HK-2 (cell line): ENCODE results near the gene PTPRN2.
"Not testable (repeated sequence)": the region's sequence is repeated elsewhere in the genome, so short reads cannot be mapped to it uniquely, and the experiment has no call there.

Experiments
- DNase-seq: peaks from one replicate; pipeline ENCODE4 v3.0.0-alpha.2; 2018; ENCODE audit not compliant: unreplicated experiment

The PTPRN2 gene

DNA sequence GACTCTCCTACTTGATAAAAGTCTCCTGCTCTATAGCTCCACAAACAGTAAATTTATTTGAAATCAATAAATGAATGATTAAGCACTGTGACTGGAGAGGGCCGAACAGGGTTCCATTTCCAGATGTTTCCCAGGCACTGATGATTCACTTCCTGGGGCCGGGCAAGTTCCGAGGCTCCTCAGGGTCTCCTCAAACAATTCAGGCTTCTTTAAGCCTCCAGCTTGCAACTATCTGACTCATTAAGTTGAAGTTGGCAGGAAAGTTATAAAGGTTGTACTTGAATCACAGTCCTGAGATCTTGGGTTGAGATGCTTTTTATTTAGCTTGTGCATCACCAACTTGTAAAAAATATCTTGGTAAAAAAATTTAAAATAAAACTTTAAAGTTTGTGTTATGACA, 637.9 kb downstream of the PTPRN2 start:
- DNase-seq = no peak

GRCh38 chr7:157947504-157947903, 640.1 kb downstream of the PTPRN2 start:
- no peak for DNase-seq

DNA sequence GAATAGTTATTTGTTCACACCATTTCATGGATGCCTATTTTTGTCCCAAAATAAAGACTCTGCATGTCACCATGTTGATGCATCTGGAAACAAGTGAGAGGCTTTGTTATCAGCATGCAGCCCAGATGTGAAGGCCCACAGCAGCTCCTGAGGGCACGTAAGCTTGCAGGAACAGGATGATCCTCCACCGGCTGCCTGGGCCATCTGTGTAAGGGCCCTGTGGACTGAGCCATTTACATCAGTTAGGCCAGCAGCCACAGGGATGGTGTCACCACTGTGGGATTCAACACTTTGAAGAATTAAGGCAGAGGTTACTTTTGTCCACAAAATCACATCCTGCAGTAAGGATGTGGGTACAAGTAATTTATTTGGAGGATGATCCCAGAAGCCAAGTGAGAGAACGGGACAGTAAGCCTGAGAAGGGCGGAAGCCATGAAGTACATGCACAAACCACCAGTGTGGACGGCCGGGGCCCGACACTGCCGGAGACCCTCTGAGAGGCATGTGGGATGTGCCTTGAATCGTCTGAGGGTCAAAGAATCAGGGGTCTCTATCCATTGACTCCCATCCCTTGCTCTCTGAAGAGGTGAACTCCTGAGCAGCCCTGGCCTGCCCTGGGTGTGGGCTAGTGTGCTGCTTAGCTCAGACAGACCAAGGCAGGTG, 641.1 kb downstream of the PTPRN2 start:
- DNase-seq = no peak

GRCh38 chr7:157945401-157945800, 642.2 kb downstream of the PTPRN2 start:
- no peak for DNase-seq

- DNase-seq = no peak
Measured at GRCh38 chr7:157944734-157945291, 642.8 kb downstream of the PTPRN2 start.

DNA sequence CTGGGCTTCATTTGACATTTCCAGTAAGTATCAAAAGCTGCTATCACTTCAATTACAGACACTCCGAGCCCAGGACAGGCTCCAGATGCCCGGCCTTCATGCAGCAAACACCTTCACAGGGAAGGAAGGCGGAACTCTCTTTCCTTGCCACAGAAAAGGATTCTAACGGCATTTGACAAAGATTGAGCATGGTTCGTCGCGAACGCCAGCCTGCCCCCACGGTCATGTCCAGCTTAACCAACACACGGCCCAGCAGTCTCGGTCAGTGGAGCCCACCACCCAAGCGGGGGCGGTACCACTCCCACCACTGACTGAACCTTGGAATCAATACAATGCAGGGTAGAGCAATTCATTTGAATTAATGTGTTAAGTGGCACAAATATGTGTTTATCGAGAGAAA, 643.6 kb downstream of the PTPRN2 start:
- no peak for DNase-seq

DNA sequence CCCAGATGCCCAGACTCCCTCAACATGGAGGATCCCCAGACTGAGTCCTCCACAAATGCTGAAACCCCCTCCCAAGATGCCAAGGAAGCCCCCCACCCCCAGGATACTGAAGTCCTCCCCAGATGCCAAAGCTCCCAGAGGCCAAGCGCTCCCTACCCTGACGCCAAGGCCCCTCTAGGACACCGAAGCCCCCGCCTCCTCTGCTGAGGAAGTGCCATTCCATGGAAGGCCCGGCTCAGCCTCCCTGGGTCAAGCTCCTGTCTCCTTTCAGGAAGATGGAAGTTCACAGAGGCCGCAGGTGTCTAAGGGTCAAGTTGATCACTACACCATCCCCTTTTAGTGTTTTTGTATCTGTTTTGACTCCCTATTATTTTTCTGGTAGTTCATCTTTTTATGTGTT, 644.1 kb downstream of the PTPRN2 start:
- no peak for DNase-seq

DNA sequence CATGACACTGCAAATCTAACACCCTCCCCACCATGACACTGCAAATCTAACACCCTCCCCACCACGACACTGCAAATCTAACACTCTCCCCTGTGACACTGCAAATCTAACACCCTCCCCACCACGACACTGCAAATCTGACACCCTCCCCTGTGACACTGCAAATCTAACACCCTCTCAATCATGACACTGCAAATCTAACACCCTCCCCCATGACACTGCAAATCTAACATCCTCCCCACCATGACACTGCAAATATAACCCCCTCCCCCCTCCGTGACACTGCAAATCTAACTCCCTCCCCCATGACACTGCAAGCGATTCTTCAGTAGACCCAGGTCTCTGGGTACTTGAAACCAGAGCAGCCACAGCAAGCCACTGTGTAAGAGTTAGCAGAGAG, 646.4 kb downstream of the PTPRN2 start:
- DNase-seq = no peak

DNA sequence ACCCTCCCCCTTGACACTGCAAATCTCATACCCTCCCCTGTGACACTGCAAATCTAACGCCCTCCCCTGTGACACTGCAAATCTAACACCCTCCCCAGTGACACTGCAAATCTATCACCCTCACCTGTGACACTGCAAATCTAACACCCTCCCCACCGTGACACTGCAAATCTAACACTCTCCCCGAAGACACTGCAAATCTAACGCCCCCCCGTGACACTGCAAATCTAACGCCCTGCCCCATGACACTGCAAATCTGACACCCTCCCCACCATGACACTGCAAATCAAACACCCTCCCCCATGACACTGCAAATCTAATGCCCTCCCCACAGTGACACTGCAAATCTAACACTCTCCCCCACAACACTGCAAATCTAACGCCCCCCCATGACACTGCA, 647.1 kb downstream of the PTPRN2 start:
- no peak for DNase-seq

DNA sequence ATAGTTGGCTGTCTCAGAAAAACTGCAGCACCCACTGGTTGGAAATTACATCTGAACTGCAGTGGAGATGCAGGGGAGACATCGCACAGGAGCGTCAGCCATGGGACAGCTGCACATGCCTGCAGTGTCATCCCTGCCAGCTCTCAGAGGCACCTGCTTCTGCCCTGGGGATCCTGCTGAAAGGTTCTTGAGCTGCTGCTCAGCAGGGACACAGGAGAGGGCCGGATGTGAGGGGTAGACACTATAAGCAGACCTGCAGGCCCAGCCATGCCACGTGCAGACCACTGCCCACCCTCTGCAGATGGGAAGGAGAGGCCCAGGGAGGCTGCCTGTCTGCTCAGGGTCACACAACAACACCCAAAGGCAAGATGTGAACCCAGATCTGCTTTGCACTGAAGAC, 649.4 kb downstream of the PTPRN2 start:
- no peak for DNase-seq

DNA sequence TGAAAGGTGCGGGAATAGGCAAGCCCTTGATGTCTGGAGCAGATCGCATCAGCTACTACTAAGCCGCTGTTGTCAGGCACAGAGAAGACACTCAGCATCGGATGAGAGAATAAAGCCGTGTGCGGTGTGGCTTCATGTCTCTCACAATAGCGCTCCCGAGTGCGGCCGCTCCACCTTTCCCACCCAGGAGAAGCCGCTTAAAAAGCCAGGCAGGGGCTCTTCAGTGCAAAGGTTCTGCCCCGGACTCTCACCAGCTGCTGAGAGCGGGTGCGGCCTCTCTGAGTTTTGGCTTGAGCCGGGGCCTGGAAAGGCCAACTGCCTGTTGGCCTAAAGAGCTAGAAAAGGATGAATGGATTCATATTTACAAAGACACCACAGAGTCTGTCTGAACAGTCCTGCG, 650.2 kb downstream of the PTPRN2 start:
- no peak for DNase-seq

DNA sequence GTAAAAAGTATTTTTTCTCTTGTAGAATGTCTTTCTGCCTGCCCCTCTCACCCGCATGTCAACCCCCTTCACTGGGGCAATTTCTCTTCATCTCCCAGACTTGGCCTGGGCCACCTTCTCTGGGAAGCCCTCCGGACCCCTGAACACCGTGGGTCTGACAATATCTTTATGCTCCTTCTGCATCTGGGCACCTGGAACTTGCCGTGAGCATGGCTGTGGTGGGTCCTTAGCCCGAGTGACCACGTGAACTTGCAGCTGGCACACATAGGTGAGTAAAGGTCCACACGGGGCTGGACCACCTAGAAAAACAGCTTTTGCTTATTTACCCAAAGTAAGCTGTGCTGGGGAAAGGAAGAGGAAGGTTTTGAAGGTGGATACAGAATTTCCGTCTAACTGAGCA, 650.6 kb downstream of the PTPRN2 start:
- DNase-seq = no peak

GRCh38 chr7:157935721-157936120, 651.9 kb downstream of the PTPRN2 start:
- not testable (repeated sequence) for DNase-seq

DNA sequence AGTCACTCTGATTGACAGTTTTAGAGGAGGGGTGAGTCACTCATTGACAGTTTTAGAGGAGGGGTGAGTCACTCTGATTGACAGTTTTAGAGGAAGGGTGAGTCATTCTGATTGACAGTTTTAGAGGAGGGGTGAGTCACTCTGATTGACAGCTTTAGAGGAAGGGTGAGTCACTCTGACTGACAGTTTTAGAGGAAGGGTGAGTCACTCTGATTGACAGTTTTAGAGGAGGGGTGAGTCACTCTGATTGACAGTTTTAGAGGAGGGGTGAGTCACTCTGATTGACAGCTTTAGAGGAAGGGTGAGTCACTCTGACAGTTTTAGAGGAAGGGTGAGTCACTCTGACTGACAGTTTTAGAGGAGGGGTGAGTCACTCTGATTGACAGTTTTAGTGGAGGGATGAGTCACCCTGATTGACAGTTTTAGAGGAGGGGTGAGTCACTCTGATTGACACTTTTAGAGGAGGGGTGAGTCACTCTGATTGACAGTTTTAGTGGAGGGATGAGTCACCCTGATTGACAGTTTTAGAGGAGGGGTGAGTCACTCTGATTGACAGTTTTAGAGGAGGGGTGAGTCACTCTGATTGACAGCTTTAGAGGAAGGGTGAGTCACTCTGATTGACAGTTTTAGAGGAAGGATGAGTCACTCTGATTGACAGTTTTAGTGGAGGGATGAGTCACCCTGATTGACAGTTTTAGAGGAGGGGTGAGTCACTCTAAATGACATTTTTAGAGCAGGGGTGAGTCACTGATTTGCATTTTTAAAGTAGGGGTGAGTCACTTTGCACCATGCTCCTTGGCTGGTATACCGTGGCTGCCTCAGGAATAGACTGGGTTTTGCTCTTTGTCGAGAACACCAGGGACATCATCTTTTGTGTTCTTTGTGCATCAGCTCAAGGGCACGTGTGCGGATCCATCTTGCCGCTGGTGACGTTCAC, 654.1 kb downstream of the PTPRN2 start:
- DNase-seq = not testable (repeated sequence)

GRCh38 chr7:157932498-157933218, 655.0 kb downstream of the PTPRN2 start:
- no peak for DNase-seq

GRCh38 chr7:157930926-157931466, 656.6 kb downstream of the PTPRN2 start:
- DNase-seq = no peak

- DNase-seq = no peak
Measured at GRCh38 chr7:157930441-157930840, 657.2 kb downstream of the PTPRN2 start.

GRCh38 chr7:157929671-157930070, 658.0 kb downstream of the PTPRN2 start:
- DNase-seq = no peak

DNA sequence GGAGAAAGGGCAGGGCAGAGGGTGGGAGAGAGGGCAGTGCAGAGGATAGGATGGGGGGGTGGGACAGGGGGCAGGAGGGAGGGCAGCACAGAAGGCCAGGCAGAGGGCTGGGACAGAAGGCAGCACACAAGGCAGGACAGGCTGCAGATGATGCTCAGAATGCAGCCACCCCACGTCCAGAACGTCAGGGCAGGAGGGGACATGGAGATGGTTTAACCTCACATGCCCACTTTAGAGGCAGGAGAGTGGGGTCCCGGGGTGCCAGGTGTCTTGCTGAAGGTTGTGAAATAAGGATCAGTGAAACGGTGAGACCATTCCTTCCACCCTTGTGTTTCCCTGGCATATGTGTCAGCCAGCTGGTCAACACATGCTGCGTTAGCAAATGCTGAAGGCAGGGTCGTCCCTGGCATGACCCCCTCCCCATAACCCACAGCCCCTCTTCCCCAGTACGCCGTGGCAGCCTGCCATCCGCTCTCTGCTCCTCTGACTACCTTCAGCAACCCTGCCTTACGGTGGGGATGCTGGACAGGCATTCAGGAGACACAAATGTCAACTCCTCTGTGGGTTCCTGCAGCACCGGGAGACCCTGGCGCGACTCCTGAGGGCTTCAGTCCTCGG, 658.7 kb downstream of the PTPRN2 start:
- DNase-seq = no peak

DNA sequence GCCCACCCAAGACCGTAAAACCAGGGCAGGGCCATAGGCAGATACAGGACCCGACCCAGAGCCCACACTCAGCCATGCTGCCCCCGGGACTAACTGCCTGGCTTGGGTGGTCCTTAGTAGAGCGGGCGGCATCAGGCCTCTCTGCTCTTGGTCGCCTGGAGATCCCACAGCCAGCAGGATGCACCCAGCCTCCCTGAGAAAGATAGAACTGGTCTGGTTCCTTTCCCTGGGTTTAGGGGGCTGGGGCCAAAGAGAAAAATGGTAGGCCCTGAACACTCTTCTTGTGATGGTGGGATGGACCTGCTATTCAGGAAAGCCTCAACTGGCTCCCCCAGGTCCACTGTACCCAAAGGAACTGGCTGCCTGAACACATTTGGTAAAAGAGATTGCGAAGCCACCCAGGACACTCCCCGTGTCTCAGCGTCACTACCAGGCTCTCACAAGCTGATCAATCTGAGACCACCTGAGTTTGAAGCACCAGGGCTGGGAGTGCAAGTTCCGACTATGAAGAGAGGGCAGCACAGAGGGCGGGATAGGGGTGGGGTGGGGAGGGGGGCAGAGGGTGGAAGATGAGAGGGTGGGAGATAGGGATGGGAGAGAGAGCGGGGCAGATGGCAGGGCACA, 659.3 kb downstream of the PTPRN2 start:
- no peak for DNase-seq

DNA sequence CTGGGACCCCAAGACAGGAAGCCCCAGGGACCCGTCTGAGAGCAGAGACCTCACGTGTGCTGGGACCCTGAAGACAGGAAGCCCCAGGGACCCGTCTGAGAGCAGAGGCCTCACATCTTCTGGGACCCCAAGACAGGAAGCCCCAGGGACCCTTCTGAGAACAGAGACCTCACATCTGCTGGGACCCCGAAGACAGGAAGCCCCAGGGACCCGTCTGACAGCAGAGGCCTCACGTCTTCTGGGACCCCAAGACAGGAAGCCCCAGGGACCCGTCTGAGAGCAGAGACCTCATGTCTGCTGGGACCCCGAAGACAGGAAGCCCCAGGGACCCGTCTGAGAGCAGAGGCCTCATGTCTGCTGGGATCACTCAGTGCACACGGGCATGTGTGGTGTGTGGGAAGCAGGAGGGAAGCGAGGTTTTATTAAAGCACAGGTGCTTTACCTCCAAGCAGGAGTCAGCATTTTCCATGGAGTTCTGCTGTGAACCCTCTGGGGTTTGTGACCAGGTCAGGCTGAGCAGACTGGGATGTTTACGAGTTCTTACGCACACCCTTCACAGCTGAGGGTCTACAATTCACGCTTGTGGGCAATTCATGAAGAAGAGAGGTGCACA, 660.2 kb downstream of the PTPRN2 start:
- no peak for DNase-seq
